Activated CD4-positive, alpha-beta T cell treated with anti-CD3 and anti-CD28 coated beads, Interleukin-2, amount 10 ng/mL, durations not matched to agents 24 days and 14 days (primary cell): ENCODE results near the gene AGAP3. TPM values are rescaled to one million over a fixed set of nuclear protein-coding genes. Genes with fewer than 3 reads are reported as not detected.

ENCODE experiments used
- DNase-seq: peaks from one replicate; pipeline ENCODE4 v3.0.0; 2022
- H3K27ac Mint-ChIP-seq: one replicate; pipeline ENCODE4 v1.8.0; 2022; ENCODE audit warnings: mild to moderate bottlenecking, mixed read lengths
- H3K27me3 Mint-ChIP-seq: one replicate; pipeline ENCODE4 v1.8.0; 2022; ENCODE audit warnings: mixed read lengths
- H3K36me3 Mint-ChIP-seq: one replicate; pipeline ENCODE4 v1.8.0; 2022; ENCODE audit warnings: low read depth, mild to moderate bottlenecking, mixed read lengths
- H3K4me1 Mint-ChIP-seq: one replicate; pipeline ENCODE4 v1.8.0; 2021; ENCODE audit warnings: mixed read lengths
- H3K4me3 Mint-ChIP-seq: one replicate; pipeline ENCODE4 v1.8.0; 2022; ENCODE audit warnings: mild to moderate bottlenecking, moderate library complexity, mixed read lengths
- H3K9me3 Mint-ChIP-seq: one replicate; pipeline ENCODE4 v1.8.0; 2021; ENCODE audit warnings: mixed read lengths
- intact Hi-C: fragments of 100-400 bp; cut with micrococcal nuclease; formaldehyde crosslinking; loops from one replicate; pipeline ENCODE4 v1.15.1; 2023
- total RNA-seq: library from RNA; stranded (reverse); gene quantifications from 2 replicates; pipeline ENCODE4 v1.2.3, GENCODE V29; 2022

Gene AGAP3
- total RNA-seq, 1 donor from 2014 or later = 54.3 TPM

DNA sequence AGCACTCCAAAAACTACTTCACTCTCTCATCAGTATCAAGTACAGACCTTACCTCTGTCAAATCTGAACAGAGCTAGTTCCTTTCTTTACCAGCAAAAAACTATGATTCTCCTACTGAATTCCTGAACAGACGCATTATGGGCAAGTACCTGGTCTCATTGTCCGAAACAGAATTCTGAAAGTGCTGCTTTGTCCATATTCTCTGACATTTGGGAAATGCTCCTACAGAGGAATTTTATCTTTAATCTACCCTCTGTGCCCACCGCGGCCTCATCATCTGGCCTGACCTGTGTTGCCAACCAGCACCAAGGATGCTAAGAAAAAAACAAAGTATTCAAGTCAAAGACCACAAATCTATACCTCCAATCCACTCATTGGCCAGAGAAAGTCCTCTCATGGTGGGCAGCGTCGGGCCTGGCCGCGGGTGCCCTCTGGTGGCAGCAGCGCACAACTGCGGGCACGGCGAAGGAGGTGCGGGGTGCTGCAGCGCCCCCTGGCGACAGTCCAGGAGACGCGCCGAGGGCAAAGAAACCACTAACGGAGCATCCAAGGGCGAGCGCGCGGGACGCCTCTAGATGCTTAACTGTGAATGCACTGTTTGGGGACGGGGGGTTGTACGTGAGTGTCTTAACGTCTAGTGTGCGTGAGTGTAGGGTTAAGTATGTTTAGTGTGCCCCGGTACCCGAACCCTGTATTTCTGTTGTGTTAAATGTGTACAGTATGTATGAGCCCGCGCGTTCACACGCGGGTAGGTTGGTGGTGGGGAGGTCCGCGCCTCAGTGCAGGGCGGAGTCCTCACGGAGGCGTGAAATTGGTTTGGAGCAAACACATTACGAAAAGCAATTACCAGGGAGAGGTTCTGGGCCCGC lies 86.2 kb downstream of the AGAP3 start:
- Mint-ChIP-seq H3K4me3 (no peak overlapping the region), H3K4me1 (peaks cover 12% of the 10 kb centered on the region), H3K27me3 (peaks cover 54% of the 10 kb centered on the region), H3K9me3 (no peaks in the 10 kb centered on the region), H3K36me3 (no peaks in the 10 kb centered on the region), H3K27ac (peak overlapping the region; percentile 13)
- intact Hi-C loops = loop anchor here (1.0 to 5.0 kb wide), 3 partner anchors 48 to 275 kb away; no protein-coding TSS in a partner anchor
- peak; percentile 95 for DNase-seq

DNA sequence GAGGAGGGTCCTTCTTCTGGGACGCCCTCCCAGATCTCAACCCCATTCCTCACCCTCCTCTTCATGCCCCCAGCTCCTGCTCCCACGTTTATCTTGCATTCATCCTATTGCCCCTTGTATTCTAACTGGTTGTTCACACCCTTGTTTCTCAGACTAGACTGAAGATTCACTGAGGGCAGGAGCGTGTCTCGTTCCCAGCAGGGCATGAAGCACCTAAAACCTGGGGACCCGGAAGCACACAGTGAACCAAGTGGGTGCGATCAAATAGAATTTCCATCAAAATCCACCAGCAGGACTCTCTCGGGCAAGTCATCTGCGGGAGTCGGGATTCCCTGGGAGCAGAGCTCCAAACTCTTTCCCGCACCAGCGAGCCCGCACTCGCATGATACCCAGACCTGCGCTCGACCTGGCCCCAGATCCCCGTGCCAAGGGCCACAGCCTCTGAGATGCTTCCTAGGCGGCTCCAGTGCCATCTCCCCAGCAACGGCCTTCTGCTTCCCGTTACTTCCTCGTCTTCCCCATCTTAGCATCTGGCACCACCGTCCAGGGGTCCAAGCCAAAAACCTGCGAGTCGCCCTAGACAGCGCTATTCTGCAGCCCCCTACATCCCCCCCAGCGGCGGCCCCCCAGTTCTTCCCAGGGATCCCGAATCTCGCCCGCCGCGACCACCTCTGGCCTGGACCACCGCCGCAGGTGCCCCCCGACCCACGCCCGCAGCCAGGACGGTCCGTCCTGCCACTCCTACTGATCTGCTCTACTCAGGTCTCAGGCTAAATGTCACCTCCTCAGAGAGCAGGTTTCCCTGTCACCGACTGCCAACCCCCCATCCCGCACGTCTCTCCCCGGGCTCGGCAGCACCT lies 87.3 kb downstream of the AGAP3 start:
- H3K4me3 Mint-ChIP-seq = no peak overlapping the region
- H3K9me3 Mint-ChIP-seq = no peaks in the 10 kb centered on the region
- H3K27ac Mint-ChIP-seq = no peak overlapping the region
- H3K4me1 Mint-ChIP-seq = peaks cover 8% of the 10 kb centered on the region
- H3K27me3 Mint-ChIP-seq = peaks cover 53% of the 10 kb centered on the region
- intact Hi-C loops = loop anchor here (2.0 to 5.0 kb wide), 2 partner anchors 177 to 276 kb away; no protein-coding TSS in a partner anchor
- no peaks in the 10 kb centered on the region for H3K36me3 Mint-ChIP-seq
- DNase-seq = no peak

- Mint-ChIP-seq H3K4me1 (peaks cover 8% of the 10 kb centered on the region), H3K4me3 (no peak overlapping the region), H3K9me3 (no peaks in the 10 kb centered on the region), H3K27ac (no peak overlapping the region), H3K27me3 (peaks cover 48% of the 10 kb centered on the region), H3K36me3 (no peaks in the 10 kb centered on the region)
- DNase-seq = peak; percentile 74
- intact Hi-C loops = loop anchor here (5.0 kb wide), 1 partner anchor 277 kb away; no protein-coding TSS in a partner anchor
Measured at GRCh38 chr7:151174246-151175046, 88.2 kb downstream of the AGAP3 start.

DNA sequence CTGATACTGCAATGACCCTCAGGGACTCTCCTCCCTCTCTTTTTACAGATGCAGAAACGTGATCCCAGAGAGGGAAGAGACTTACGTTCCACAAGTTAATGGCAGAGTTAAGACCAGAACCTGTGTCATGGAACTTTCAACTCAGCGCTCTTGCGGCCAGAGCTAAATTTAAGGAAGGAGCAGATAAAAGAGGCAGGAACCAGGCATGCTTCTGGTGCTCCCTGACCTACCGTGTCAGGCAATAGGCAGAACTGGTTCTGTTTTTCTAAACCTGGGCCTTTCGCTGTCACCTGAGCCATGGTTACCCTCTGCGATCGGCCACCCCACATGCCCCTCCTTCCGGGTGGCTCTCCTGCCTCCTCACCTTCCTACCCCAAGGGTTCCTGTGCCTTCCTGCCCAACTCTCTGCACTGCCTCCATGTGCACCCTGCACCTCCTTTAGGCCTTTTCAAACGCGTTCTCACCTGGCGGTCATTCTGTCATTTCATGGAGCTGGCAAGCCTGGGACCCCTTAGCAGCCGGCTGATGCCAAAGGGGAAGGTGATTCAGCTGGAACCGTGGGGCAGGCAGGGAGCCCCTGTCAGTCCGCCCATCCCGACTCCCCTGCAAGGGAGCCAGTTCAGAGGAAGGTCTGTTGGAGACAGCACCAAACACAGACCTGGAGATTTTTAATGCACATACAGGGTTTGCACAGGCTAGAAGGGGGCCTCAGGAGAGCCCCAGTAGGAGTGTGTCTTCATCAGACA lies 88.9 kb downstream of the AGAP3 start:
- Mint-ChIP-seq H3K4me1 (peaks cover 8% of the 10 kb centered on the region), H3K27ac (no peak overlapping the region), H3K9me3 (no peaks in the 10 kb centered on the region), H3K27me3 (peaks cover 42% of the 10 kb centered on the region), H3K36me3 (no peaks in the 10 kb centered on the region), H3K4me3 (no peak overlapping the region)
- intact Hi-C loops = no loop called here
- no peak for DNase-seq

- Mint-ChIP-seq H3K27ac (no peak overlapping the region), H3K27me3 (peaks cover 40% of the 10 kb centered on the region), H3K36me3 (no peaks in the 10 kb centered on the region), H3K4me1 (peaks cover 8% of the 10 kb centered on the region), H3K9me3 (no peaks in the 10 kb centered on the region), H3K4me3 (no peak overlapping the region)
- DNase-seq = no peak
- intact Hi-C loops = no loop called here
Measured at GRCh38 chr7:151175793-151176311, 89.6 kb downstream of the AGAP3 start.

DNA sequence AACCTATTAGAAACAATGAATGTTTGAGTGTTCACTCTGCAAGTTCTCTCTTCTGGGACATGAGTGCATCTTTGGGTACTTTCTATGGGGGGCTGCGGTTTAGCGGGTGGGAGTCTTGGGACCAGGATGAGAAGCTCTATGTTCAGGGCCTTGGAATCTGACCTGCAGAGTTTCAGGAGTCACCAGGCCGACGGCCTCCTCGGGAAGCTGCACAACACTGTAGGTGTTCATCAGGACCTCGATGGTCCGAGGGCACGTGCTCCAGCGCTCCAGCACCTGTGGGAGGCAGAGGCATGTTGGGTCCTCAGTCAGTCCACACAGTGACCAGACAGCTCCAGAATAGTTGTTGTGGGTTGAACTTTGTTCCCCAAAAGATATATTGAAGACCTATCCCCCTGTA lies 90.1 kb downstream of the AGAP3 start:
- peaks cover 8% of the 10 kb centered on the region for H3K4me1 Mint-ChIP-seq
- H3K4me3 Mint-ChIP-seq = no peak overlapping the region
- H3K36me3 Mint-ChIP-seq = no peaks in the 10 kb centered on the region
- H3K27me3 Mint-ChIP-seq = peaks cover 36% of the 10 kb centered on the region
- no peaks in the 10 kb centered on the region for H3K9me3 Mint-ChIP-seq
- DNase-seq = no peak
- intact Hi-C loops = no loop called here
- H3K27ac Mint-ChIP-seq = no peak overlapping the region

DNA sequence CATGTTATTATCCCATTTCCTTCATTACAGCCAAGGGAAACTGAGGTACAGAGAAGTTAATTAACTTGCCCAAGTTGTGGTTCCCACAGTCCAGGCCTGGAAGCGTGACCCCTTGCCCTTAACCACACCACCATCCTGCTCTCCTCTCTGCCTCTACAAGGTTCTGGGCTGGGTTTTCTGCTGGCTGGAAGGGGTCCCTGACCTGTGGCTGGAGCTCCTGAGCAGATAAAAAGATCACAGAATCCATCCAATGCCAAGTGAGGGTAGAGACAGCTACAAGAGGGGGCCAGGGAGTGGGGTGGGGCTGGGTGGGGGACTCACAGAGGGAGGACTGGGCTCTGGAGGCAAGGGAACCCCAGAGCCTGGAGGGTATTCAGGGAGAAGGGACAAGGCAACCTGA lies 91.0 kb downstream of the AGAP3 start:
- no peak for DNase-seq
- Mint-ChIP-seq H3K36me3 (no peaks in the 10 kb centered on the region), H3K27me3 (peaks cover 28% of the 10 kb centered on the region), H3K4me1 (peaks cover 6% of the 10 kb centered on the region), H3K27ac (no peak overlapping the region), H3K4me3 (no peak overlapping the region), H3K9me3 (no peaks in the 10 kb centered on the region)
- intact Hi-C loops = no loop called here

DNA sequence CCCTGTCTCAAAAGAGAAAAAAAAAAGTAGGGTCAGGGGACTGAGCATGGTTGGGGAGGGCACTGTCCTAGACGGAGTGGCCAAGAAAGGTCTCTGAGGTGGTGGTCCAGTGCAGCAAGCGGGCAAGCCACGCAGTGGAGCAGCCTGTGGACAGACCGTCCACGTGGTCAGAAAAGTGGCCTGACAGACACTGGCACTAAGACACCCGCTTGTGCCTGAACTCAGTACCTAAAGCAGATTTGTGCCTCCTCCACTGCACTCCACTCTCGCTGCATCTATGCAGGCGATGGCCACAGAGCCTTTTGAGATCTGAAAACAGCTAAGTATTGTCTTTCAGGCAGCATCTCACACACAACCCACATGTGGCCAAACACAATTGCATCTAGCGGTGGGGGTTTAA lies 92.0 kb downstream of the AGAP3 start:
- no peak overlapping the region for H3K4me3 Mint-ChIP-seq
- intact Hi-C loops = no loop called here

DNA sequence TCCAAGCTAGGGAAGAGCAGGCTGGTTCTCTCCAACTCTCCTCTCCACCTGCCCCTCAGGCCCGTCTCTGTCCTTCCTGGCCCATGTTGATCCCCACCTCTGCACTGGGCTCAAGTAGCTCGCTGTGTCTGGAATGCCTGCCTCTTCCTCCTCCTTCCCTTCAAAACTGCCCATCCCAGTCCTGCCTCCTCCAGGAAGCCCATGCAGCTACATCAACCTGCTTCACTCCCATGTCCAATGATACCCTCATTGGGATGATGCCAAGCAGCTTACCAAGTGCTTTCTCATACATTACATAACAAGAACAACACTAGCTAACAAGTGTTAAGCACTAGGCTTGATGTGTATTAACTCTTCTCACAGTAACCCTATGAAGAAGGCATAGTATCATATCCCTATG lies 92.6 kb downstream of the AGAP3 start:
- no peaks in the 10 kb centered on the region for H3K36me3 Mint-ChIP-seq
- H3K4me1 Mint-ChIP-seq = no peaks in the 10 kb centered on the region
- no peak overlapping the region for H3K4me3 Mint-ChIP-seq
- no peak for DNase-seq
- H3K27ac Mint-ChIP-seq = no peak overlapping the region
- intact Hi-C loops = no loop called here
- peaks cover 17% of the 10 kb centered on the region for H3K27me3 Mint-ChIP-seq
- no peaks in the 10 kb centered on the region for H3K9me3 Mint-ChIP-seq

More for the DNA sequence above, 92.0 kb downstream of the AGAP3 start:
- Mint-ChIP-seq H3K9me3 (no peaks in the 10 kb centered on the region), H3K27ac (no peak overlapping the region), H3K36me3 (no peaks in the 10 kb centered on the region), H3K4me1 (no peaks in the 10 kb centered on the region), H3K27me3 (peaks cover 20% of the 10 kb centered on the region)
- DNase-seq = no peak

DNA sequence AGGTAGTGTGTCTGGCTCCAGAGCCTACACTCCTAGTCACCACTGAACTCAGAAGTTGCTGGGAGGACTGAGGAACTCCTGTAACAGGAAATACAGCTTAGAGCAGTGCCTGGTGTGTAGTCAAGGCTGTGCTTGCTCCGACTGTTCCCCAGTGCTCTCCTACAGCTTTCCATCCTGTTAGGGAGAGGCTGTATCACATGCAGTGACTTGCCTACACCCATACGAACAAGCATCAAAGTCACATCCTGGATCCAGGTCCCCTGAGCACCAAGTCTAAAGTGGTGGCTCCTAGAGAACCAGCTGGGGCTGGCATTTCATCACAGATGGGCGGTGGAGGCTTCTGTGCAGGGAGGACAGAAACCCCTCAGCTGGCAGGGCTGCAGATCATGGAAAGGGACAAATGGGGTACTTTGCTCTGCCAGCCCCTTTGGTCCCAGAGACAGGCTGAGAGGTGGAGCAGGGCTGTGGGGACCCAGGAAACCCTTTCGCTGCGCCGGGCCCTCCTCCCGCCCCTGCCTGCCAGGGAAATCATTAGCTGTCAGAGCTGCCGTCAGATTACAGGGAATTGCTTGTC lies 93.1 kb downstream of the AGAP3 start:
- intact Hi-C loops = no loop called here
- H3K27me3 Mint-ChIP-seq = peaks cover 17% of the 10 kb centered on the region
- no peak overlapping the region for H3K27ac Mint-ChIP-seq
- no peaks in the 10 kb centered on the region for H3K9me3 Mint-ChIP-seq
- no peak for DNase-seq
- no peaks in the 10 kb centered on the region for H3K36me3 Mint-ChIP-seq
- no peak overlapping the region for H3K4me3 Mint-ChIP-seq
- no peaks in the 10 kb centered on the region for H3K4me1 Mint-ChIP-seq

GRCh38 chr7:151179946-151180345 lies 93.7 kb downstream of the AGAP3 start:
- intact Hi-C loops = no loop called here
- no peak overlapping the region for H3K4me3 Mint-ChIP-seq
- no peaks in the 10 kb centered on the region for H3K9me3 Mint-ChIP-seq
- DNase-seq = no peak
- peaks cover 14% of the 10 kb centered on the region for H3K27me3 Mint-ChIP-seq
- H3K36me3 Mint-ChIP-seq = no peaks in the 10 kb centered on the region
- no peaks in the 10 kb centered on the region for H3K4me1 Mint-ChIP-seq
- H3K27ac Mint-ChIP-seq = no peak overlapping the region

- DNase-seq = no peak
- H3K9me3 Mint-ChIP-seq = no peaks in the 10 kb centered on the region
- H3K36me3 Mint-ChIP-seq = no peaks in the 10 kb centered on the region
- H3K4me1 Mint-ChIP-seq = no peaks in the 10 kb centered on the region
- H3K27me3 Mint-ChIP-seq = peaks cover 14% of the 10 kb centered on the region
- H3K4me3 Mint-ChIP-seq = no peak overlapping the region
- H3K27ac Mint-ChIP-seq = no peak overlapping the region
- intact Hi-C loops = no loop called here
Measured at GRCh38 chr7:151181011-151181431, 94.7 kb downstream of the AGAP3 start.
